Type B pancreatic cell (in vitro differentiated cells): ENCODE results near the gene GRID2. TPM values are rescaled to one million over a fixed set of nuclear protein-coding genes. Genes with fewer than 3 reads are reported as not detected.

Experiments
- DNase-seq: peaks from one replicate; pipeline ENCODE4 v3.0.0; 2021; ENCODE audit warnings: mixed read lengths; ENCODE audit not compliant: unreplicated experiment; ENCODE audit errors: extremely low spot score
- H3K27ac Mint-ChIP-seq: 2 replicates; pipeline ENCODE4 v1.8.0; 2021; ENCODE audit warnings: mild to moderate bottlenecking, mixed read lengths
- H3K27me3 Mint-ChIP-seq: 2 replicates; pipeline ENCODE4 v1.8.0; 2021; ENCODE audit warnings: mixed read lengths
- H3K36me3 Mint-ChIP-seq: 2 replicates; pipeline ENCODE4 v1.8.0; 2021; ENCODE audit warnings: mixed read lengths
- H3K4me1 Mint-ChIP-seq: one replicate; pipeline ENCODE4 v1.8.0; 2021; ENCODE audit warnings: mixed read lengths; ENCODE audit not compliant: unreplicated experiment
- H3K4me3 Mint-ChIP-seq: 2 replicates; pipeline ENCODE4 v1.8.0; 2021; ENCODE audit warnings: mild to moderate bottlenecking, mixed read lengths
- H3K9me3 Mint-ChIP-seq: 2 replicates; pipeline ENCODE4 v1.8.0; 2021; ENCODE audit warnings: mixed read lengths
- total RNA-seq: library from RNA; stranded (reverse); gene quantifications from 2 replicates; pipeline ENCODE4 v1.2.1, GENCODE V29; 2021; ENCODE audit warnings: low replicate concordance
- TF ChIP-seq, protein P1 (sequence below): fragments of 200-600 bp; sonication (generic); conservative IDR thresholded peaks from 2 replicates; pipeline ENCODE4 v1.5.0; 2021; ENCODE audit warnings: antibody characterized with exemption, mild to moderate bottlenecking

Gene GRID2
- total RNA-seq, 1 donor from 2014 or later, result 1.7 TPM

DNA sequence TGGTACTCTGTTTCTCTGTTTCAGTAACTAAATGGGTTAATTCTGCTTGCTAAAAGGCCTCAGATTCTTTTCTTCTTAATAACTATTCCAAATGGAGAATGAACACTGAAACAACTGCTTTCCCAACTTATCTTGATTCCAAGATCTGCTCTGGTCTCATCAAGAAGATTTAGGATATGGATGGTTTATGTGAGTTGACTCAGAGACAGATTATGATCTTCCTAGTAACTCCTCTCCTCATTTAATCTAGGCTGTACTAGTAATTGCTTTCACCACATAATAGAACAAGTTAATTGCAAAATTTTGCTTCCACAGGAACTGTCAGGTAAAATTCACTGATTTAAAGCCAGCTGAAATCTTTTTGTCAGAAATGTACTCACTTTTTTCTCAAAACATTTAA is 537.1 kb downstream of the GRID2 start:
- Mint-ChIP-seq H3K27ac (no peak overlapping the region), H3K4me1 (no peaks in the 10 kb centered on the region), H3K9me3 (no peaks in the 10 kb centered on the region), H3K27me3 (no peaks in the 10 kb centered on the region), H3K4me3 (no peak overlapping the region), H3K36me3 (no peaks in the 10 kb centered on the region)
- DNase-seq, result no peak
- TF ChIP-seq, protein P1, sequence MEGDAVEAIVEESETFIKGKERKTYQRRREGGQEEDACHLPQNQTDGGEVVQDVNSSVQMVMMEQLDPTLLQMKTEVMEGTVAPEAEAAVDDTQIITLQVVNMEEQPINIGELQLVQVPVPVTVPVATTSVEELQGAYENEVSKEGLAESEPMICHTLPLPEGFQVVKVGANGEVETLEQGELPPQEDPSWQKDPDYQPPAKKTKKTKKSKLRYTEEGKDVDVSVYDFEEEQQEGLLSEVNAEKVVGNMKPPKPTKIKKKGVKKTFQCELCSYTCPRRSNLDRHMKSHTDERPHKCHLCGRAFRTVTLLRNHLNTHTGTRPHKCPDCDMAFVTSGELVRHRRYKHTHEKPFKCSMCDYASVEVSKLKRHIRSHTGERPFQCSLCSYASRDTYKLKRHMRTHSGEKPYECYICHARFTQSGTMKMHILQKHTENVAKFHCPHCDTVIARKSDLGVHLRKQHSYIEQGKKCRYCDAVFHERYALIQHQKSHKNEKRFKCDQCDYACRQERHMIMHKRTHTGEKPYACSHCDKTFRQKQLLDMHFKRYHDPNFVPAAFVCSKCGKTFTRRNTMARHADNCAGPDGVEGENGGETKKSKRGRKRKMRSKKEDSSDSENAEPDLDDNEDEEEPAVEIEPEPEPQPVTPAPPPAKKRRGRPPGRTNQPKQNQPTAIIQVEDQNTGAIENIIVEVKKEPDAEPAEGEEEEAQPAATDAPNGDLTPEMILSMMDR, result no peak

DNA sequence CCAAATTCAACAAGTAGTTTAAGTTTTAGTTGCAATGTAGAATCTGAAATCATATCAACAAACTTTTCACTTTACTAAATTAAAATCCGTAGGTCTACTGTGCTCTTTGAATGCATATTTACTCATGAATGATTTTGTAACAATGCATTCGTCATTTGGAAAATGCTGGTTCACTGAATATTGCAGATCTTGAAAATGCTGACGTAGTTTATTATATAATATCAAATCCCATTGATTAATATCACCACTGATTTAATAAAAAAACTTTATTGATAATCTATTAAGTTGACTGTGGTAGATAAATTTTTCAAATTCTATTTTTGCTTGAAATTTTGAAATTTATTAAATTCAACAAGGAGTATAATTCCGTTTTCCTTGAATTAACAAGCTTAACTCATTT is 540.0 kb downstream of the GRID2 start:
- no peak overlapping the region for H3K4me3 Mint-ChIP-seq
- H3K27ac Mint-ChIP-seq, result no peak overlapping the region
- no peaks in the 10 kb centered on the region for H3K36me3 Mint-ChIP-seq
- H3K27me3 Mint-ChIP-seq, result no peaks in the 10 kb centered on the region
- TF ChIP-seq, protein P1, result no peak
- H3K4me1 Mint-ChIP-seq, result no peaks in the 10 kb centered on the region
- DNase-seq, result no peak
- H3K9me3 Mint-ChIP-seq, result no peaks in the 10 kb centered on the region

DNA sequence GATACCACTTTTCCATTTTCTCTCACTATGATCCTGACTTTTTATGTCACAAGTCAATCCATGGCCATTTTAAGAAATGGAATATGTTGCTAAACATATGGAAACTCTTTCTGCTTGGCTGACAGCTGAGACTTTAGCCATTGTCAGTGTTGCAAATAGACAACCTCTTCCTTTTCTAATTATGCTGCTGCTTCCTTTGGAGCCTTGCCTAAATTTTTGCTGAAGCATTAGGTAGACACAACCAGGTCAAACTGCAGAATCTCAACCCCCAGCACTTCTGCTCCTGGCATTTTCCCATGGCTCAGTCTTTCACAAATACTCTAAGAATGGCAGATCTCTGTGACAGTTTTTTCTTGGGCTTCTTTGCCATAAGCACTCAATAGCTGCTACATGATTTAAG is 543.3 kb downstream of the GRID2 start:
- TF ChIP-seq, protein P1, result no peak
- H3K4me3 Mint-ChIP-seq, result no peak overlapping the region
- no peaks in the 10 kb centered on the region for H3K36me3 Mint-ChIP-seq
- H3K9me3 Mint-ChIP-seq, result no peaks in the 10 kb centered on the region
- H3K4me1 Mint-ChIP-seq, result no peaks in the 10 kb centered on the region
- H3K27me3 Mint-ChIP-seq, result no peaks in the 10 kb centered on the region
- no peak for DNase-seq
- H3K27ac Mint-ChIP-seq, result no peak overlapping the region

DNA sequence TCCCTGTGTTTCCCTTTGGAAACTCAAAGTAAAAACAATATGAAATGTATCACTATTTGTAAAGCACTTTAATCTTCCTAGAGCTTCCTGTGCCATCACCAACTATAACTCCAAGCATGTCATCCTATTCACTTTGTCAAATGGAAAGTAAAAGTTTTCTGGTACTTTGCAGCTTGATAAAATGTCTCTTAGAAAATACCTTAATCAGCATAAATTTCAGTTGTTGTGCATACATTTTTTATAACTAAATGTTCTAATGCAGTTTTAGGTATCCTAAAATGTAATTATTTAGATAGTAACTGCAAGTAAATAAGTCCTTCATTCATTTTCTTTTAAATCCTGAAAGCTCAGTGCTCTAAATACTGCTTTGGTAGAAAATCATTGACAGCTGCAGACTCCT is 558.7 kb downstream of the GRID2 start:
- Mint-ChIP-seq H3K27ac (no peak overlapping the region), H3K27me3 (no peaks in the 10 kb centered on the region), H3K4me1 (no peaks in the 10 kb centered on the region), H3K36me3 (no peaks in the 10 kb centered on the region), H3K4me3 (no peak overlapping the region), H3K9me3 (no peaks in the 10 kb centered on the region)
- TF ChIP-seq, protein P1, result no peak
- DNase-seq, result no peak

DNA sequence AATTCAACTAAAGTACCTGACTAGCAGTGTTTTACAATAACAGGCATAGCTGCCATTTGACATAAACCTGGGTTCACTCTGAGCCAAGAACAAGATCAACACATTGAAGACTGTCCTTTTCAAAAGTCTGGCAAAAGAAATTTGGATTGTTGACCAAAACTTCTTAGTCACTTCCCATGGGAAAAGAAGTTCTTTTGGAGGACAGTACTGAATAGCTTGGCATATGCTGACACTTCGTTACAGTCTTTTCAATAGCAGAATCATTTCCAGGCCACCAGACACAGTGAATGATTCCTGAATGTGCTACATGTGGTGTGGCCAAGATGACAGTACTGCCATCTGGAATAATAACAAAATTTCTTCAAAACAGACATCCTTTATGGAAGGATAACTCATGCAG is 560.3 kb downstream of the GRID2 start:
- no peak for DNase-seq
- H3K9me3 Mint-ChIP-seq, result no peaks in the 10 kb centered on the region
- H3K4me1 Mint-ChIP-seq, result no peaks in the 10 kb centered on the region
- no peaks in the 10 kb centered on the region for H3K36me3 Mint-ChIP-seq
- H3K27me3 Mint-ChIP-seq, result no peaks in the 10 kb centered on the region
- H3K4me3 Mint-ChIP-seq, result no peak overlapping the region
- no peak overlapping the region for H3K27ac Mint-ChIP-seq
- TF ChIP-seq, protein P1, result no peak

DNA sequence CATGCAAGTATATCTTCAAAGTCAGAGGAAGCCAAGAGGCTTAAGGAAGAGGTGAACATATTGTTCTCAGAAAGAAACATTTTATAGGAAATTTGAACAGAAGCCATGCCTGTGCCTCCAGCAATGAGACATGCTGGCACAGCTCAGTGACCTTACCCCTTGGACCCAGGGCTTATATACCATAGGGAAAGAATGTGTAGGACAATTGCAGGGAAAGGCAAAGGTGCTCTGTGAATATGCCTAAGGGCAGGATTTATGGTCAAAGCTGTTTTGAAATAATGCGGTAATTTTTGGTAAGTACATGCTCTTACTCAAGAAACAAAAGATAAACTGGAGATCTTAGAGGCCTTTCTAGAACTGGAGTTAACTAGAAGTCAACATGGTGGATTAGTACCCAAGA is 568.8 kb downstream of the GRID2 start:
- H3K27ac Mint-ChIP-seq, result no peak overlapping the region
- TF ChIP-seq, protein P1, result no peak
- no peaks in the 10 kb centered on the region for H3K36me3 Mint-ChIP-seq
- no peak overlapping the region for H3K4me3 Mint-ChIP-seq
- peaks cover 3% of the 10 kb centered on the region for H3K27me3 Mint-ChIP-seq
- H3K4me1 Mint-ChIP-seq, result no peaks in the 10 kb centered on the region
- H3K9me3 Mint-ChIP-seq, result no peaks in the 10 kb centered on the region
- DNase-seq, result no peak
